Measurements from ENCODE around the gene NIPA2. TPM values are rescaled to one million over a fixed set of nuclear protein-coding genes. Genes with fewer than 3 reads are reported as not detected.

NIPA2 gene
- total and polyA plus RNA-seq, 2 of the 13 experiments (the other 11 are each of a cell fraction or from before 2014, with no cell fraction given) = 29.0 to 56.2 TPM

- TF ChIP-seq TARDBP (CRISPR knock-in tag; IDR thresholded peaks at IDR 0.05) = no peak
Measured at GRCh38 chr15:22904736-22905135, 66.3 kb downstream of the NIPA2 start (continued).

DNA sequence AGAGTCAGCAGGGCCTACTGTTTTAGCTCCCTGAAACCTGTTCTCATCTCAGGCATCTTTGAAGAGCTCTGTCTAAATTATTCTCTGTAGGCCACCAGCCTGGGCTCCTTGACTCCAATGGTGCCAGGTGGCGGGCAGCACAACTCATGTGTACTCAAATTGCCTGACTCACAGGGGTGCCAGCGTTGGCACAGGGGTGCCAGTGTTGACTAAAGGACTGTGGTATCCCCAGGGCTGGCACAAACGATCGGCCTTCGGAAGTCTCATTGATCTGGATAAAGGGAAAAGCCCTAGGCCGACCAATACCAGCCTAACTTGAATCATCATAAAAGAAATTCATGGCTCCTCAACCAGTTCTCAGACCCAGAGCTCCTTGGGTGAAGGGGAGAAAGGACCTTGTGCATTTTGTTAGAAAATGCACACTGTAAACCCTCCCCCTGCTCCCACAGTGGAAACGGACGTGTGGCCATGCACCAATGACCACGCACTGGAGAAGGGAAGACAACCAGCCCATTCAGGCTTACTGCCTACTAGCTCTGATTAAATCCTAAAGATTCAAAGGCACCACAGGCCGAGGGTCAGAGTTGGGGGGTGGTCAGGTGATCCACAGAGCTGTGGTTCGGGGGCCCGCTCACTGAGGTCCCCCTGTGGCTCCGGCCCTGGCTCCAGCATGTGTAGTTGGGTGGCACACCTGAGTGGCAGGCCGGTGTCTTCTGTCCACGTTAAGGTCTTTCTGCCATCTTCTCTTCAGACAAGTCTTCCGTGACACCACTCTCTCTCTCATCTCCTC, 68.9 kb downstream of the NIPA2 start:
- 96% methylated on average over 13 of the region's 16 CpGs for WGBS (ENCODE audit: low lambda C conversion rate)
- no TSS peak for BruUV-seq (replicated peaks)
- Histone ChIP-seq H3K4me3 (replicated peaks in 1 of 3; ENCODE audit: insufficient read depth in 1 of 3, low read depth in 2 of 3, low read length in 3 of 3) (no peak overlapping the region), H3K9ac (ENCODE audit: insufficient read depth, low read depth, low read length) (no peak overlapping the region), H3K9me3 (ENCODE audit: low read length) (no peaks in the 10 kb centered on the region), H2AFZ (ENCODE audit: low read length) (no peak overlapping the region), H4K20me1 (ENCODE audit: insufficient read depth, low read length) (no peaks in the 10 kb centered on the region), H3K4me1 (ENCODE audit: insufficient read depth, low read length) (no peaks in the 10 kb centered on the region), H3K4me2 (ENCODE audit: low read depth, low read length) (no peak overlapping the region), H3K27me3 (ENCODE audit: control insufficient read depth in 1 of 2, insufficient read depth in 2 of 2, low read length in 2 of 2) (no peaks in the 10 kb centered on the region), H3K27ac (ENCODE audit: extremely low read length, insufficient read depth, low read length) (no peak overlapping the region), H3K36me3 (replicated peaks in 1 of 2; ENCODE audit: control insufficient read depth in 1 of 2, insufficient read depth in 2 of 2, low read length in 2 of 2) (peaks cover 21 to 41% of the 10 kb centered on the region in 2 experiments; a peak in 4 of 5 replicates), H3K79me2 (ENCODE audit: insufficient read depth, low read length) (no peaks in the 10 kb centered on the region)
- ATAC-seq = no peak
- ChIA-PET POLR2A (no interaction called here), CTCF (ENCODE audit: low intra/inter-chr PET ratio, low total read pairs) (no interaction called here)
- no peak for TF ChIP-seq HMGA1 (CRISPR knock-in tag; conservative IDR thresholded peaks at IDR 0.05)
- no peak for DNase-seq (ENCODE audit: low spot score)
- in situ Hi-C loops (cut with HindIII; ENCODE audit: extremely low pct_ligation_motif_present, low pct_unique_long_range_greater_than_20kb) = no loop called here
- intact Hi-C loops (cut with micrococcal nuclease; ENCODE audit: unreplicated experiment) = no loop called here
- FAIRE-seq = no peak

GRCh38 chr15:22908830-22909229, 70.4 kb downstream of the NIPA2 start:
- in situ Hi-C loops (cut with HindIII; ENCODE audit: extremely low pct_ligation_motif_present, low pct_unique_long_range_greater_than_20kb) = no loop called here
- WGBS (ENCODE audit: low lambda C conversion rate) = 97% methylated on average over 9 of the region's 9 CpGs
- no peak overlapping the region for H3K4me3 ChIP-seq (replicated peaks in 1 of 3; ENCODE audit: insufficient read depth in 1 of 3, low read depth in 2 of 3, low read length in 3 of 3)
- H3K4me1 ChIP-seq (ENCODE audit: insufficient read depth, low read length) = no peaks in the 10 kb centered on the region
- ATAC-seq = no peak
- H3K79me2 ChIP-seq (ENCODE audit: insufficient read depth, low read length) = no peaks in the 10 kb centered on the region
- peaks cover 19 to 44% of the 10 kb centered on the region in 2 experiments; a peak in 4 of 5 replicates for H3K36me3 ChIP-seq (replicated peaks in 1 of 2; ENCODE audit: control insufficient read depth in 1 of 2, insufficient read depth in 2 of 2, low read length in 2 of 2)
- H3K9me3 ChIP-seq (ENCODE audit: low read length) = no peaks in the 10 kb centered on the region
- ChIA-PET POLR2A (no interaction called here), CTCF (ENCODE audit: low intra/inter-chr PET ratio, low total read pairs) (no interaction called here)
- H3K4me2 ChIP-seq (ENCODE audit: low read depth, low read length) = no peak overlapping the region
- no peaks in the 10 kb centered on the region for H4K20me1 ChIP-seq (ENCODE audit: insufficient read depth, low read length)
- H3K27ac ChIP-seq (ENCODE audit: extremely low read length, insufficient read depth, low read length) = no peak overlapping the region
- intact Hi-C loops (cut with micrococcal nuclease; ENCODE audit: unreplicated experiment) = no loop called here
- no peak for FAIRE-seq
- no peak overlapping the region for H2AFZ ChIP-seq (ENCODE audit: low read length)
- H3K9ac ChIP-seq (ENCODE audit: insufficient read depth, low read depth, low read length) = no peak overlapping the region
- DNase-seq (ENCODE audit: low spot score) = no peak
- no TSS peak for BruUV-seq (replicated peaks)
- no peaks in the 10 kb centered on the region for H3K27me3 ChIP-seq (ENCODE audit: control insufficient read depth in 1 of 2, insufficient read depth in 2 of 2, low read length in 2 of 2)
- TF ChIP-seq, protein P1, sequence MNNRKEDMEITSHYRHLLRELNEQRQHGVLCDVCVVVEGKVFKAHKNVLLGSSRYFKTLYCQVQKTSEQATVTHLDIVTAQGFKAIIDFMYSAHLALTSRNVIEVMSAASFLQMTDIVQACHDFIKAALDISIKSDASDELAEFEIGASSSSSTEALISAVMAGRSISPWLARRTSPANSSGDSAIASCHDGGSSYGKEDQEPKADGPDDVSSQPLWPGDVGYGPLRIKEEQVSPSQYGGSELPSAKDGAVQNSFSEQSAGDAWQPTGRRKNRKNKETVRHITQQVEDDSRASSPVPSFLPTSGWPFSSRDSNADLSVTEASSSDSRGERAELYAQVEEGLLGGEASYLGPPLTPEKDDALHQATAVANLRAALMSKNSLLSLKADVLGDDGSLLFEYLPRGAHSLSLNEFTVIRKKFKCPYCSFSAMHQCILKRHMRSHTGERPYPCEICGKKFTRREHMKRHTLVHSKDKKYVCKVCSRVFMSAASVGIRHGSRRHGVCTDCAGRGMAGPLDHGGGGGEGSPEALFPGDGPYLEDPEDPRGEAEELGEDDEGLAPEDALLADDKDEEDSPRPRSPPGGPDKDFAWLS (CRISPR knock-in tag; IDR thresholded peaks at IDR 0.05; ENCODE audit: borderline replicate concordance) = no peak
- no peak for TF ChIP-seq ERF (CRISPR knock-in tag; IDR thresholded peaks at IDR 0.05)
- TF ChIP-seq CEBPG (CRISPR knock-in tag; IDR thresholded peaks at IDR 0.05) = no peak
- no peak for TF ChIP-seq ZNF317 (CRISPR knock-in tag; IDR thresholded peaks at IDR 0.05)
- no peak for TF ChIP-seq ZNF883 (CRISPR knock-in tag; IDR thresholded peaks at IDR 0.05; ENCODE audit: not compliant biosample characterization)
- no peak for TF ChIP-seq ZBTB7B (CRISPR knock-in tag; IDR thresholded peaks at IDR 0.05)
- TF ChIP-seq POLR2A (IDR thresholded peaks at IDR 0.05; ENCODE audit: insufficient read depth in 1 of 2, low read depth in 2 of 2, low read length in 2 of 2) = no peak
- TF ChIP-seq, protein P2, sequence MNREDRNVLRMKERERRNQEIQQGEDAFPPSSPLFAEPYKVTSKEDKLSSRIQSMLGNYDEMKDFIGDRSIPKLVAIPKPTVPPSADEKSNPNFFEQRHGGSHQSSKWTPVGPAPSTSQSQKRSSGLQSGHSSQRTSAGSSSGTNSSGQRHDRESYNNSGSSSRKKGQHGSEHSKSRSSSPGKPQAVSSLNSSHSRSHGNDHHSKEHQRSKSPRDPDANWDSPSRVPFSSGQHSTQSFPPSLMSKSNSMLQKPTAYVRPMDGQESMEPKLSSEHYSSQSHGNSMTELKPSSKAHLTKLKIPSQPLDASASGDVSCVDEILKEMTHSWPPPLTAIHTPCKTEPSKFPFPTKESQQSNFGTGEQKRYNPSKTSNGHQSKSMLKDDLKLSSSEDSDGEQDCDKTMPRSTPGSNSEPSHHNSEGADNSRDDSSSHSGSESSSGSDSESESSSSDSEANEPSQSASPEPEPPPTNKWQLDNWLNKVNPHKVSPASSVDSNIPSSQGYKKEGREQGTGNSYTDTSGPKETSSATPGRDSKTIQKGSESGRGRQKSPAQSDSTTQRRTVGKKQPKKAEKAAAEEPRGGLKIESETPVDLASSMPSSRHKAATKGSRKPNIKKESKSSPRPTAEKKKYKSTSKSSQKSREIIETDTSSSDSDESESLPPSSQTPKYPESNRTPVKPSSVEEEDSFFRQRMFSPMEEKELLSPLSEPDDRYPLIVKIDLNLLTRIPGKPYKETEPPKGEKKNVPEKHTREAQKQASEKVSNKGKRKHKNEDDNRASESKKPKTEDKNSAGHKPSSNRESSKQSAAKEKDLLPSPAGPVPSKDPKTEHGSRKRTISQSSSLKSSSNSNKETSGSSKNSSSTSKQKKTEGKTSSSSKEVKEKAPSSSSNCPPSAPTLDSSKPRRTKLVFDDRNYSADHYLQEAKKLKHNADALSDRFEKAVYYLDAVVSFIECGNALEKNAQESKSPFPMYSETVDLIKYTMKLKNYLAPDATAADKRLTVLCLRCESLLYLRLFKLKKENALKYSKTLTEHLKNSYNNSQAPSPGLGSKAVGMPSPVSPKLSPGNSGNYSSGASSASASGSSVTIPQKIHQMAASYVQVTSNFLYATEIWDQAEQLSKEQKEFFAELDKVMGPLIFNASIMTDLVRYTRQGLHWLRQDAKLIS (CRISPR knock-in tag; IDR thresholded peaks at IDR 0.05) = no peak
- no peak for TF ChIP-seq HMG20A (CRISPR knock-in tag; IDR thresholded peaks at IDR 0.05; ENCODE audit: borderline replicate concordance)
- TF ChIP-seq NCOR1 (IDR thresholded peaks at IDR 0.05; ENCODE audit: borderline replicate concordance, low read length) = no peak
